T-helper 1 cell treated with Interleukin-12 subunit alpha and Interleukin-12 subunit beta and Interleukin-4 antibody, amounts not matched to agents 30 μg/mL and 1 μg/mL, for 36 hours (primary cell): ENCODE measurements around the gene C1QTNF6.
"Not testable (repeated sequence)": the region's sequence is repeated elsewhere in the genome, so short reads cannot be mapped to it uniquely, and the experiment has no call there.

Experiments used
- H3K27ac Mint-ChIP-seq: one replicate; pipeline ENCODE4 v1.8.0; 2021; ENCODE audit warnings: mild to moderate bottlenecking, mixed read lengths
- H3K27me3 Mint-ChIP-seq: one replicate; pipeline ENCODE4 v1.8.0; 2021; ENCODE audit warnings: low read depth, mixed read lengths
- H3K36me3 Mint-ChIP-seq: one replicate; pipeline ENCODE4 v1.8.0; 2021; ENCODE audit warnings: low read depth, mixed read lengths
- H3K4me1 Mint-ChIP-seq: one replicate; pipeline ENCODE4 v1.8.0; 2021; ENCODE audit warnings: low read depth, mixed read lengths
- H3K4me3 Mint-ChIP-seq: one replicate; pipeline ENCODE4 v1.8.0; 2021; ENCODE audit warnings: mild to moderate bottlenecking, moderate library complexity, mixed read lengths
- H3K9me3 Mint-ChIP-seq: one replicate; pipeline ENCODE4 v1.8.0; 2021; ENCODE audit warnings: mixed read lengths

The C1QTNF6 gene

GRCh38 chr22:37187891-37188761, at the start of gene C1QTNF6:
Gene C1QTNF6 (minus strand): TSS chr22:37188247. CDS start chr22:37188213, 34 bp downstream.
- Mint-ChIP-seq H3K27me3 (no peaks in the 10 kb centered on the region), H3K4me1 (peaks cover 30% of the 10 kb centered on the region), H3K27ac (no peak within 1 kb of the TSS), H3K9me3 (no peaks in the 10 kb centered on the region), H3K36me3 (peaks cover 9% of the 10 kb centered on the region), H3K4me3 (no peak within 1 kb of the TSS)

- Mint-ChIP-seq H3K27me3 (no peaks in the 10 kb centered on the region), H3K36me3 (peaks cover 81% of the 10 kb centered on the region), H3K9me3 (no peaks in the 10 kb centered on the region), H3K4me3 (peak overlapping the region; percentile 79), H3K4me1 (peaks cover 89% of the 10 kb centered on the region), H3K27ac (peak overlapping the region; percentile 89)
Measured at GRCh38 chr22:37235897-37236607, 48.0 kb upstream of the C1QTNF6 start.

GRCh38 chr22:37234736-37235711, 47.0 kb upstream of the C1QTNF6 start:
- Mint-ChIP-seq H3K36me3 (peaks cover 76% of the 10 kb centered on the region), H3K27me3 (no peaks in the 10 kb centered on the region), H3K9me3 (no peaks in the 10 kb centered on the region), H3K27ac (peak overlapping the region; percentile 95), H3K4me1 (peaks cover 91% of the 10 kb centered on the region), H3K4me3 (peak overlapping the region; percentile 79)

- H3K36me3 Mint-ChIP-seq = peaks cover 83% of the 10 kb centered on the region
- peak overlapping the region; percentile 79 for H3K4me3 Mint-ChIP-seq
- H3K9me3 Mint-ChIP-seq = no peaks in the 10 kb centered on the region
- no peaks in the 10 kb centered on the region for H3K27me3 Mint-ChIP-seq
- peaks cover 91% of the 10 kb centered on the region for H3K4me1 Mint-ChIP-seq
- peak overlapping the region; percentile 95 for H3K27ac Mint-ChIP-seq
Measured at GRCh38 chr22:37233751-37234631, 45.9 kb upstream of the C1QTNF6 start.

- Mint-ChIP-seq H3K36me3 (peaks cover 84% of the 10 kb centered on the region), H3K4me1 (peaks cover 91% of the 10 kb centered on the region)
- not testable (repeated sequence) for H3K9me3 Mint-ChIP-seq
Measured at GRCh38 chr22:37233371-37233750, 45.3 kb upstream of the C1QTNF6 start.

GRCh38 chr22:37232140-37232998, 44.3 kb upstream of the C1QTNF6 start:
- H3K27ac Mint-ChIP-seq = peak overlapping the region; percentile 92
- no peaks in the 10 kb centered on the region for H3K9me3 Mint-ChIP-seq
- H3K4me3 Mint-ChIP-seq = peak overlapping the region; percentile 78
- H3K36me3 Mint-ChIP-seq = peaks cover 81% of the 10 kb centered on the region
- peaks cover 87% of the 10 kb centered on the region for H3K4me1 Mint-ChIP-seq
- H3K27me3 Mint-ChIP-seq = no peaks in the 10 kb centered on the region

More at GRCh38 chr22:37233371-37233750, 45.3 kb upstream of the C1QTNF6 start:
- H3K27me3 Mint-ChIP-seq = not testable (repeated sequence)
- Mint-ChIP-seq H3K4me3 (peak overlapping the region; percentile 57), H3K27ac (peak overlapping the region; percentile 82)

- Mint-ChIP-seq H3K4me1 (peaks cover 81% of the 10 kb centered on the region), H3K36me3 (peaks cover 75% of the 10 kb centered on the region), H3K9me3 (no peaks in the 10 kb centered on the region), H3K27me3 (no peaks in the 10 kb centered on the region), H3K4me3 (peak overlapping the region; percentile 78), H3K27ac (peak overlapping the region; percentile 92)
Measured at GRCh38 chr22:37231406-37232139, 43.5 kb upstream of the C1QTNF6 start.

GRCh38 chr22:37230673-37231405, 42.8 kb upstream of the C1QTNF6 start:
- Mint-ChIP-seq H3K9me3 (no peaks in the 10 kb centered on the region), H3K27ac (peak overlapping the region; percentile 92), H3K27me3 (no peaks in the 10 kb centered on the region), H3K4me3 (peak overlapping the region; percentile 78), H3K36me3 (peaks cover 75% of the 10 kb centered on the region), H3K4me1 (peaks cover 81% of the 10 kb centered on the region)

GRCh38 chr22:37229805-37230672, 42.0 kb upstream of the C1QTNF6 start:
- H3K4me1 Mint-ChIP-seq = peaks cover 81% of the 10 kb centered on the region
- no peaks in the 10 kb centered on the region for H3K27me3 Mint-ChIP-seq
- peak overlapping the region; percentile 92 for H3K27ac Mint-ChIP-seq
- H3K36me3 Mint-ChIP-seq = peaks cover 75% of the 10 kb centered on the region
- H3K9me3 Mint-ChIP-seq = no peaks in the 10 kb centered on the region
- H3K4me3 Mint-ChIP-seq = peak overlapping the region; percentile 82

GRCh38 chr22:37229012-37229804, 41.2 kb upstream of the C1QTNF6 start:
- Mint-ChIP-seq H3K4me3 (peak overlapping the region; percentile 82), H3K27ac (peak overlapping the region; percentile 92), H3K4me1 (peaks cover 81% of the 10 kb centered on the region), H3K9me3 (no peaks in the 10 kb centered on the region), H3K36me3 (peaks cover 76% of the 10 kb centered on the region), H3K27me3 (no peaks in the 10 kb centered on the region)
